GM23338 (cell line): ENCODE measurements around the gene CHRNA4. TPM values are rescaled to one million over a fixed set of nuclear protein-coding genes. Genes with fewer than 3 reads are reported as not detected.

Experiments
- ATAC-seq: fragments of 200-7000 bp; cut with Tn5 transposase; 3 replicates; pipeline ENCODE4 v1.9.1; 2020
- DNase-seq: peaks from one replicate; pipeline ENCODE4 v3.0.0-alpha.2; 2015; ENCODE audit warnings: low spot score
- H2AFZ ChIP-seq: fragments of 200-600 bp; sonication (generic); 2 replicates; pipeline ENCODE4 v1.8.0; 2016; ENCODE audit warnings: antibody characterized with exemption, mild to moderate bottlenecking, moderate library complexity
- H3F3A ChIP-seq: fragments of 200-600 bp; sonication (generic); replicated peaks from 2 replicates; pipeline ENCODE4 v1.8.0; 2017; ENCODE audit warnings: antibody characterized with exemption, mixed run types, low read depth
- H3K27ac ChIP-seq: fragments of 200-600 bp; sonication (generic); 2 replicates; pipeline ENCODE4 v1.6.1; 2016; ENCODE audit warnings: low read depth
- H3K27me3 ChIP-seq: fragments of 200-600 bp; sonication (generic); 2 replicates; pipeline ENCODE4 v1.8.0; 2016; ENCODE audit warnings: mild to moderate bottlenecking, mixed run types, moderate library complexity; ENCODE audit not compliant: insufficient read depth
- H3K36me3 ChIP-seq: fragments of 200-600 bp; sonication (generic); 2 replicates; pipeline ENCODE4 v1.8.0; 2016; ENCODE audit warnings: mild to moderate bottlenecking; ENCODE audit not compliant: insufficient read depth
- H3K4me1 ChIP-seq: fragments of 200-600 bp; sonication (generic); 2 replicates; pipeline ENCODE4 v1.8.0; 2016; ENCODE audit warnings: mild to moderate bottlenecking, moderate library complexity; ENCODE audit not compliant: insufficient read depth
- H3K4me2 ChIP-seq: fragments of 200-600 bp; sonication (generic); 2 replicates; pipeline ENCODE4 v1.7.1; 2017; ENCODE audit warnings: mixed run types
- H3K4me3 ChIP-seq: fragments of 200-600 bp; sonication (generic); 2 replicates; pipeline ENCODE4 v1.6.1; 2016; ENCODE audit warnings: mixed run types
- H3K79me2 ChIP-seq: fragments of 200-600 bp; sonication (generic); replicated peaks from 2 replicates; pipeline ENCODE4 v1.8.0; 2017; ENCODE audit warnings: mild to moderate bottlenecking; ENCODE audit not compliant: insufficient read depth
- H3K9me2 ChIP-seq: fragments of 200-600 bp; sonication (generic); 2 replicates; pipeline ENCODE4 v1.8.0; 2017; ENCODE audit not compliant: insufficient read depth
- H4K20me1 ChIP-seq: fragments of 200-600 bp; sonication (generic); replicated peaks from 2 replicates; pipeline ENCODE4 v1.8.0; 2017; ENCODE audit warnings: mild to moderate bottlenecking; ENCODE audit not compliant: insufficient read depth
- H3K27ac Mint-ChIP-seq: 2 replicates; pipeline ENCODE4 v1.8.0; 2020; ENCODE audit warnings: inconsistent platforms, mild to moderate bottlenecking, moderate library complexity, mixed read lengths
- H3K27me3 Mint-ChIP-seq: 3 replicates; pipeline ENCODE4 v1.8.0; 2022; ENCODE audit warnings: low read depth, mild to moderate bottlenecking, moderate library complexity, mixed read lengths, inconsistent platforms; ENCODE audit not compliant: insufficient read depth, poor library complexity
- H3K36me3 Mint-ChIP-seq: 3 replicates; pipeline ENCODE4 v1.8.0; 2021; ENCODE audit warnings: low read depth, mild to moderate bottlenecking, inconsistent platforms, moderate library complexity, mixed read lengths
- H3K4me1 Mint-ChIP-seq: 3 replicates; pipeline ENCODE4 v1.8.0; 2020; ENCODE audit warnings: mild to moderate bottlenecking, inconsistent platforms, mixed read lengths
- H3K4me3 Mint-ChIP-seq: 3 replicates; pipeline ENCODE4 v1.8.0; 2021; ENCODE audit warnings: moderate library complexity, mild to moderate bottlenecking, inconsistent platforms, mixed read lengths
- H3K9me3 Mint-ChIP-seq: 3 replicates; pipeline ENCODE4 v1.8.0; 2020; ENCODE audit warnings: moderate library complexity, mild to moderate bottlenecking, inconsistent platforms, mixed read lengths
- CREB1 ChIP-seq: fragments of 250-450 bp; sonication (Bioruptor Pico); IDR thresholded peaks from 2 replicates; pipeline ENCODE4 v1.5.0; 2020; ENCODE audit warnings: low read depth, mild to moderate bottlenecking, moderate library complexity
- EZH2 ChIP-seq: fragments of 200-600 bp; sonication (generic); IDR thresholded peaks from one replicate; pipeline ENCODE4 v1.8.0; 2017; ENCODE audit warnings: antibody characterized with exemption, mild to moderate bottlenecking, low read depth; ENCODE audit not compliant: unreplicated experiment
- EZH2phosphoT487 ChIP-seq: fragments of 200-600 bp; sonication (generic); IDR thresholded peaks from one replicate; pipeline ENCODE4 v1.8.1; 2018; ENCODE audit warnings: antibody characterized with exemption; ENCODE audit not compliant: unreplicated experiment
- NANOG ChIP-seq: IDR thresholded peaks from 2 replicates; pipeline ENCODE4 v1.6.1; 2016; ENCODE audit warnings: antibody characterized with exemption, borderline replicate concordance
- POLR2AphosphoS5 ChIP-seq: IDR thresholded peaks from 2 replicates; pipeline ENCODE4 v1.6.1; 2016; ENCODE audit warnings: antibody characterized with exemption, low read depth
- STAT1 ChIP-seq: IDR thresholded peaks from one replicate; pipeline ENCODE4 v1.6.1; 2016; ENCODE audit warnings: antibody characterized with exemption; ENCODE audit not compliant: unreplicated experiment
- ZNF114 ChIP-seq: fragments of 250-450 bp; sonication (Bioruptor Pico); IDR thresholded peaks from 2 replicates; pipeline ENCODE4 v1.5.0; 2020; ENCODE audit warnings: mild to moderate bottlenecking, moderate library complexity
- ZNF331 ChIP-seq: fragments of 250-450 bp; sonication (Bioruptor Pico); IDR thresholded peaks from 2 replicates; pipeline ENCODE4 v1.5.0; 2020; ENCODE audit warnings: low read depth, mild to moderate bottlenecking, moderate library complexity
- polyA plus RNA-seq: library from polyadenylated mRNA; unstranded; fragments of >200 nt; fragmentation: Nextera tagmentation; extraction: Ambion mirVana; gene quantifications from 2 replicates; pipeline ENCODE4 v1.2.1, GENCODE V29; 2016
- total RNA-seq: library from RNA; depleted of rRNA; stranded (reverse); fragments of >200 nt; shearing (Covaris generic); gene quantifications from 2 replicates; pipeline ENCODE4 v1.2.3, GENCODE V29; 2014
- TF ChIP-seq, protein P1 (sequence below): IDR thresholded peaks from one replicate; pipeline ENCODE4 v1.6.1; 2018; ENCODE audit warnings: antibody characterized with exemption; ENCODE audit not compliant: unreplicated experiment
- TF ChIP-seq, protein P2 (sequence below): IDR thresholded peaks from 2 replicates; pipeline ENCODE4 v1.6.1; 2016; ENCODE audit warnings: antibody characterized with exemption
- TF ChIP-seq, protein P3 (sequence below): fragments of 250-450 bp; sonication (Bioruptor Pico); IDR thresholded peaks from 2 replicates; pipeline ENCODE4 v1.5.0; 2020; ENCODE audit warnings: mild to moderate bottlenecking, moderate library complexity

The CHRNA4 gene
- total and polyA plus RNA-seq, 2 experiments from 2014 or later: 2.7 to 3.9 TPM

DNA sequence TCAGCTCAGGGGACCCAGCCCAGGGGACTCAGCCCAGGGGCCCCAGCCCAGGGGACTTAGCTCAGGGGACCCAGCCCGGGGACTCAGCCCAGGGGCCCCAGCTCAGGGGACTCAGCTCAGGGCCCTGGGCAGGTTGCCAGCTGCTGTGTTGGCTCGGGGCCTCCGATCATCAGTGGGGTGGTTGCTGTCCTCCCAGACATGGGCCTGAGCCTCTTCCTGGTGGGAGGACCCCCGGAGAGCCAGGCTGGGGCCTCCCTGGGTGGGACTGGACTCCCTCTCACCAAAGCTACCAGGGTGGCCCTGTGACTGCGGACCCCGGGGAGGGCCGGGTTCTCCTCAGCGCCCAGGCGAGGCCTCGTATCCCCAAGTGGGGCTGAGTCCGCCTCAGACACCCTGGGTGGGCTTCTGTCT lies 63.8 kb downstream of the CHRNA4 start:
- no peak overlapping the region for H3K4me3 Mint-ChIP-seq
- H3K4me1 ChIP-seq: peaks cover 16% of the 10 kb centered on the region
- H3K4me3 ChIP-seq: no peak overlapping the region
- no peak overlapping the region for H3K4me2 ChIP-seq
- ATAC-seq: no peak
- H3K27ac ChIP-seq: no peak overlapping the region
- no peaks in the 10 kb centered on the region for H3K79me2 ChIP-seq
- peaks cover 20% of the 10 kb centered on the region for H3K27me3 Mint-ChIP-seq
- no peak overlapping the region for H3K27ac Mint-ChIP-seq
- peaks cover 16% of the 10 kb centered on the region for H3K4me1 Mint-ChIP-seq
- no peak overlapping the region for H2AFZ ChIP-seq
- DNase-seq: no peak
- H3F3A ChIP-seq: no peaks in the 10 kb centered on the region
- H3K9me2 ChIP-seq: no peaks in the 10 kb centered on the region
- H3K36me3 ChIP-seq: no peaks in the 10 kb centered on the region
- no peaks in the 10 kb centered on the region for H4K20me1 ChIP-seq
- H3K36me3 Mint-ChIP-seq: no peaks in the 10 kb centered on the region
- H3K27me3 ChIP-seq: no peaks in the 10 kb centered on the region
- TF ChIP-seq ZNF331 (CRISPR knock-in tag): no peak
- no peak for TF ChIP-seq NANOG
- TF ChIP-seq EZH2phosphoT487: no peak
- no peak for TF ChIP-seq CREB1 (CRISPR knock-in tag)
- no peak for TF ChIP-seq EZH2
- no peak for TF ChIP-seq STAT1
- TF ChIP-seq, protein P1, sequence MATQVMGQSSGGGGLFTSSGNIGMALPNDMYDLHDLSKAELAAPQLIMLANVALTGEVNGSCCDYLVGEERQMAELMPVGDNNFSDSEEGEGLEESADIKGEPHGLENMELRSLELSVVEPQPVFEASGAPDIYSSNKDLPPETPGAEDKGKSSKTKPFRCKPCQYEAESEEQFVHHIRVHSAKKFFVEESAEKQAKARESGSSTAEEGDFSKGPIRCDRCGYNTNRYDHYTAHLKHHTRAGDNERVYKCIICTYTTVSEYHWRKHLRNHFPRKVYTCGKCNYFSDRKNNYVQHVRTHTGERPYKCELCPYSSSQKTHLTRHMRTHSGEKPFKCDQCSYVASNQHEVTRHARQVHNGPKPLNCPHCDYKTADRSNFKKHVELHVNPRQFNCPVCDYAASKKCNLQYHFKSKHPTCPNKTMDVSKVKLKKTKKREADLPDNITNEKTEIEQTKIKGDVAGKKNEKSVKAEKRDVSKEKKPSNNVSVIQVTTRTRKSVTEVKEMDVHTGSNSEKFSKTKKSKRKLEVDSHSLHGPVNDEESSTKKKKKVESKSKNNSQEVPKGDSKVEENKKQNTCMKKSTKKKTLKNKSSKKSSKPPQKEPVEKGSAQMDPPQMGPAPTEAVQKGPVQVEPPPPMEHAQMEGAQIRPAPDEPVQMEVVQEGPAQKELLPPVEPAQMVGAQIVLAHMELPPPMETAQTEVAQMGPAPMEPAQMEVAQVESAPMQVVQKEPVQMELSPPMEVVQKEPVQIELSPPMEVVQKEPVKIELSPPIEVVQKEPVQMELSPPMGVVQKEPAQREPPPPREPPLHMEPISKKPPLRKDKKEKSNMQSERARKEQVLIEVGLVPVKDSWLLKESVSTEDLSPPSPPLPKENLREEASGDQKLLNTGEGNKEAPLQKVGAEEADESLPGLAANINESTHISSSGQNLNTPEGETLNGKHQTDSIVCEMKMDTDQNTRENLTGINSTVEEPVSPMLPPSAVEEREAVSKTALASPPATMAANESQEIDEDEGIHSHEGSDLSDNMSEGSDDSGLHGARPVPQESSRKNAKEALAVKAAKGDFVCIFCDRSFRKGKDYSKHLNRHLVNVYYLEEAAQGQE: no peak
- TF ChIP-seq, protein P2, sequence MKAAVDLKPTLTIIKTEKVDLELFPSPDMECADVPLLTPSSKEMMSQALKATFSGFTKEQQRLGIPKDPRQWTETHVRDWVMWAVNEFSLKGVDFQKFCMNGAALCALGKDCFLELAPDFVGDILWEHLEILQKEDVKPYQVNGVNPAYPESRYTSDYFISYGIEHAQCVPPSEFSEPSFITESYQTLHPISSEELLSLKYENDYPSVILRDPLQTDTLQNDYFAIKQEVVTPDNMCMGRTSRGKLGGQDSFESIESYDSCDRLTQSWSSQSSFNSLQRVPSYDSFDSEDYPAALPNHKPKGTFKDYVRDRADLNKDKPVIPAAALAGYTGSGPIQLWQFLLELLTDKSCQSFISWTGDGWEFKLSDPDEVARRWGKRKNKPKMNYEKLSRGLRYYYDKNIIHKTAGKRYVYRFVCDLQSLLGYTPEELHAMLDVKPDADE: no peak
- TF ChIP-seq POLR2AphosphoS5: no peak
- TF ChIP-seq ZNF114: no peak
- TF ChIP-seq, protein P3, sequence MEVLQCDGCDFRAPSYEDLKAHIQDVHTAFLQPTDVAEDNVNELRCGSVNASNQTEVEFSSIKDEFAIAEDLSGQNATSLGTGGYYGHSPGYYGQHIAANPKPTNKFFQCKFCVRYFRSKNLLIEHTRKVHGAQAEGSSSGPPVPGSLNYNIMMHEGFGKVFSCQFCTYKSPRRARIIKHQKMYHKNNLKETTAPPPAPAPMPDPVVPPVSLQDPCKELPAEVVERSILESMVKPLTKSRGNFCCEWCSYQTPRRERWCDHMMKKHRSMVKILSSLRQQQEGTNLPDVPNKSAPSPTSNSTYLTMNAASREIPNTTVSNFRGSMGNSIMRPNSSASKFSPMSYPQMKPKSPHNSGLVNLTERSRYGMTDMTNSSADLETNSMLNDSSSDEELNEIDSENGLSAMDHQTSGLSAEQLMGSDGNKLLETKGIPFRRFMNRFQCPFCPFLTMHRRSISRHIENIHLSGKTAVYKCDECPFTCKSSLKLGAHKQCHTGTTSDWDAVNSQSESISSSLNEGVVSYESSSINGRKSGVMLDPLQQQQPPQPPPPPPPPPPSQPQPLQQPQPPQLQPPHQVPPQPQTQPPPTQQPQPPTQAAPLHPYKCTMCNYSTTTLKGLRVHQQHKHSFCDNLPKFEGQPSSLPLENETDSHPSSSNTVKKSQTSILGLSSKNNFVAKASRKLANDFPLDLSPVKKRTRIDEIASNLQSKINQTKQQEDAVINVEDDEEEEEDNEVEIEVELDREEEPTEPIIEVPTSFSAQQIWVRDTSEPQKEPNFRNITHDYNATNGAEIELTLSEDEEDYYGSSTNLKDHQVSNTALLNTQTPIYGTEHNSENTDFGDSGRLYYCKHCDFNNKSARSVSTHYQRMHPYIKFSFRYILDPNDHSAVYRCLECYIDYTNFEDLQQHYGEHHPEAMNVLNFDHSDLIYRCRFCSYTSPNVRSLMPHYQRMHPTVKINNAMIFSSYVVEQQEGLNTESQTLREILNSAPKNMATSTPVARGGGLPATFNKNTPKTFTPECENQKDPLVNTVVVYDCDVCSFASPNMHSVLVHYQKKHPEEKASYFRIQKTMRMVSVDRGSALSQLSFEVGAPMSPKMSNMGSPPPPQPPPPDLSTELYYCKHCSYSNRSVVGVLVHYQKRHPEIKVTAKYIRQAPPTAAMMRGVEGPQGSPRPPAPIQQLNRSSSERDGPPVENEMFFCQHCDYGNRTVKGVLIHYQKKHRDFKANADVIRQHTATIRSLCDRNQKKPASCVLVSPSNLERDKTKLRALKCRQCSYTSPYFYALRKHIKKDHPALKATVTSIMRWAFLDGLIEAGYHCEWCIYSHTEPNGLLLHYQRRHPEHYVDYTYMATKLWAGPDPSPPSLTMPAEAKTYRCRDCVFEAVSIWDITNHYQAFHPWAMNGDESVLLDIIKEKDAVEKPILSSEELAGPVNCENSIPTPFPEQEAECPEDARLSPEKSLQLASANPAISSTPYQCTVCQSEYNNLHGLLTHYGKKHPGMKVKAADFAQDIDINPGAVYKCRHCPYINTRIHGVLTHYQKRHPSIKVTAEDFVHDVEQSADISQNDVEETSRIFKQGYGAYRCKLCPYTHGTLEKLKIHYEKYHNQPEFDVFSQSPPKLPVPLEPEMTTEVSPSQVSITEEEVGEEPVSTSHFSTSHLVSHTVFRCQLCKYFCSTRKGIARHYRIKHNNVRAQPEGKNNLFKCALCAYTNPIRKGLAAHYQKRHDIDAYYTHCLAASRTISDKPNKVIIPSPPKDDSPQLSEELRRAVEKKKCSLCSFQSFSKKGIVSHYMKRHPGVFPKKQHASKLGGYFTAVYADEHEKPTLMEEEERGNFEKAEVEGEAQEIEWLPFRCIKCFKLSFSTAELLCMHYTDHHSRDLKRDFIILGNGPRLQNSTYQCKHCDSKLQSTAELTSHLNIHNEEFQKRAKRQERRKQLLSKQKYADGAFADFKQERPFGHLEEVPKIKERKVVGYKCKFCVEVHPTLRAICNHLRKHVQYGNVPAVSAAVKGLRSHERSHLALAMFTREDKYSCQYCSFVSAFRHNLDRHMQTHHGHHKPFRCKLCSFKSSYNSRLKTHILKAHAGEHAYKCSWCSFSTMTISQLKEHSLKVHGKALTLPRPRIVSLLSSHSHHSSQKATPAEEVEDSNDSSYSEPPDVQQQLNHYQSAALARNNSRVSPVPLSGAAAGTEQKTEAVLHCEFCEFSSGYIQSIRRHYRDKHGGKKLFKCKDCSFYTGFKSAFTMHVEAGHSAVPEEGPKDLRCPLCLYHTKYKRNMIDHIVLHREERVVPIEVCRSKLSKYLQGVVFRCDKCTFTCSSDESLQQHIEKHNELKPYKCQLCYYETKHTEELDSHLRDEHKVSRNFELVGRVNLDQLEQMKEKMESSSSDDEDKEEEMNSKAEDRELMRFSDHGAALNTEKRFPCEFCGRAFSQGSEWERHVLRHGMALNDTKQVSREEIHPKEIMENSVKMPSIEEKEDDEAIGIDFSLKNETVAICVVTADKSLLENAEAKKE (CRISPR knock-in tag): no peak
- no peaks in the 10 kb centered on the region for H3K9me3 Mint-ChIP-seq
